HG03135 (cell line): Measurements from ENCODE around the gene ARFGAP1.
"Not testable (repeated sequence)": the region's sequence is repeated elsewhere in the genome, so short reads cannot be mapped to it uniquely, and the experiment has no call there.

ENCODE experiments used
- ATAC-seq: cut with Tn5 transposase; IDR thresholded peaks from one replicate; pipeline ENCODE4 v1.9.1; 2021; ENCODE audit warnings: mild to moderate bottlenecking, moderate library complexity; ENCODE audit not compliant: unreplicated experiment

Gene ARFGAP1

GRCh38 chr20:63290136-63290676 lies 17.6 kb downstream of the ARFGAP1 start:
- no peak for ATAC-seq

- ATAC-seq = no peak
Observed at GRCh38 chr20:63290677-63291472, 18.3 kb downstream of the ARFGAP1 start.

- no peak for ATAC-seq
Observed at GRCh38 chr20:63291811-63292210, 19.2 kb downstream of the ARFGAP1 start.

- no peak for ATAC-seq
Observed at GRCh38 chr20:63292292-63292701, 19.7 kb downstream of the ARFGAP1 start.

GRCh38 chr20:63292904-63293303 lies 20.3 kb downstream of the ARFGAP1 start, which contains the start of gene COL20A1:
Gene COL20A1 (plus strand): TSS chr20:63293186. CDS start chr20:63295108, 1,922 bp downstream.
- ATAC-seq = no peak

- ATAC-seq = no peak
Observed at GRCh38 chr20:63293456-63293855, 20.8 kb downstream of the ARFGAP1 start.

- ATAC-seq = no peak
Observed at GRCh38 chr20:63293871-63294535, 21.4 kb downstream of the ARFGAP1 start.

GRCh38 chr20:63294536-63294900 lies 21.9 kb downstream of the ARFGAP1 start:
- ATAC-seq = no peak

GRCh38 chr20:63295018-63295417 lies 22.4 kb downstream of the ARFGAP1 start:
- no peak for ATAC-seq

- no peak for ATAC-seq
Observed at GRCh38 chr20:63295422-63295821, 22.8 kb downstream of the ARFGAP1 start.

- no peak for ATAC-seq
Observed at GRCh38 chr20:63295846-63296245, 23.2 kb downstream of the ARFGAP1 start.

- no peak for ATAC-seq
Observed at GRCh38 chr20:63296531-63297299, 24.1 kb downstream of the ARFGAP1 start.

GRCh38 chr20:63297371-63297781 lies 24.8 kb downstream of the ARFGAP1 start:
- ATAC-seq = no peak

GRCh38 chr20:63297796-63298572 lies 25.4 kb downstream of the ARFGAP1 start:
- no peak for ATAC-seq

GRCh38 chr20:63298731-63299312 lies 26.2 kb downstream of the ARFGAP1 start:
- no peak for ATAC-seq

GRCh38 chr20:63301671-63302070 lies 29.1 kb downstream of the ARFGAP1 start:
- ATAC-seq = no peak

GRCh38 chr20:63303095-63303666 lies 30.6 kb downstream of the ARFGAP1 start:
- no peak for ATAC-seq

- ATAC-seq = no peak
Observed at GRCh38 chr20:63305393-63305792, 32.8 kb downstream of the ARFGAP1 start.

GRCh38 chr20:63305933-63306672 lies 33.5 kb downstream of the ARFGAP1 start:
- not testable (repeated sequence) for ATAC-seq
